Astrocyte of the spinal cord (primary cell): ENCODE results near the gene IQSEC2.

ENCODE experiments used
- DNase-seq: peaks from one replicate; pipeline ENCODE4 v3.0.0; 2011; ENCODE audit warnings: low read depth, low spot score
- H3K4me3 ChIP-seq: 2 replicates; pipeline ENCODE4 v1.5.1; 2011; ENCODE audit warnings: low read depth, mild to moderate bottlenecking, low read length, moderate library complexity
- CTCF ChIP-seq: IDR thresholded peaks from 2 replicates; pipeline ENCODE4 v1.5.1; 2012; ENCODE audit warnings: low read depth, mild to moderate bottlenecking, low read length, inconsistent platforms
- in situ Hi-C: cut with HindIII; loops from 2 replicates; pipeline ENCODE4 v1.10.0; 2017; ENCODE audit warnings: low sequenced_read_pairs

Gene IQSEC2

GRCh38 chrX:53321230-53321942, 40.0 kb upstream of the IQSEC2 start:
- H3K4me3 ChIP-seq = peak overlapping the region; percentile 43
- TF ChIP-seq CTCF = no peak
- in situ Hi-C loops = no loop called here
- no peak for DNase-seq

- no peak for TF ChIP-seq CTCF
- peak overlapping the region; percentile 43 for H3K4me3 ChIP-seq
- DNase-seq = no peak
- in situ Hi-C loops = no loop called here
Measured at GRCh38 chrX:53320543-53321229, 39.3 kb upstream of the IQSEC2 start.

GRCh38 chrX:53319614-53320542, 38.5 kb upstream of the IQSEC2 start:
- H3K4me3 ChIP-seq = peak overlapping the region; percentile 36
- TF ChIP-seq CTCF = no peak
- DNase-seq = no peak
- in situ Hi-C loops = no loop called here

GRCh38 chrX:53318766-53319353, 37.5 kb upstream of the IQSEC2 start:
- in situ Hi-C loops = no loop called here
- no peak for TF ChIP-seq CTCF
- H3K4me3 ChIP-seq = no peak overlapping the region
- DNase-seq = no peak

- no peak overlapping the region for H3K4me3 ChIP-seq
- in situ Hi-C loops = no loop called here
- peak; percentile 97 for TF ChIP-seq CTCF
- peak; percentile 35 for DNase-seq
Measured at GRCh38 chrX:53317365-53318069, 36.1 kb upstream of the IQSEC2 start.
